A549 (cell line): ENCODE results near the gene ZFHX3. TPM values are rescaled to one million over a fixed set of nuclear protein-coding genes. Genes with fewer than 3 reads are reported as not detected.

ENCODE experiments used
- BHLHE40 ChIP-seq: IDR thresholded peaks from 2 replicates; pipeline ENCODE4 v1.6.1; 2012; ENCODE audit warnings: low read depth, low read length, inconsistent platforms
- CTCF ChIP-seq: fragments of >200 bp; sonication (Bioruptor Twin); formaldehyde crosslinking; IDR thresholded peaks from 3 replicates; pipeline ENCODE4 v1.5.1; 2016
- E2F6 ChIP-seq: IDR thresholded peaks from 2 replicates; pipeline ENCODE4 v1.6.1; 2012; ENCODE audit warnings: low read depth, borderline replicate concordance
- EP300 ChIP-seq, 2 experiments: fragments of >200 bp; sonication (Bioruptor Twin); formaldehyde crosslinking; IDR thresholded peaks; 2 replicates in 1 of 2; 3 replicates in 1 of 2; pipeline ENCODE4 v1.6.1; 2016 to 2017
- FOXS1 ChIP-seq: fragments of 250-450 bp; sonication (Bioruptor Pico); IDR thresholded peaks from 2 replicates; pipeline ENCODE4 v1.5.0; 2020; ENCODE audit warnings: mild to moderate bottlenecking, moderate library complexity
- GATA3 ChIP-seq: IDR thresholded peaks from 2 replicates; pipeline ENCODE4 v1.6.1; 2012; ENCODE audit warnings: borderline replicate concordance
- HDAC2 ChIP-seq: fragments of 200-600 bp; sonication (generic); IDR thresholded peaks from 2 replicates; pipeline ENCODE4 v1.6.1; 2016
- HMGXB4 ChIP-seq: fragments of 250-450 bp; sonication (Bioruptor Pico); IDR thresholded peaks from 2 replicates; pipeline ENCODE4 v1.5.0; 2021; ENCODE audit warnings: mild to moderate bottlenecking, moderate library complexity, borderline replicate concordance
- MAFK ChIP-seq: fragments of 450-650 bp; IDR thresholded peaks from 2 replicates; pipeline ENCODE4 v1.6.1; 2014; ENCODE audit not compliant: partially characterized antibody
- MAZ ChIP-seq: fragments of 150-350 bp; IDR thresholded peaks from 2 replicates; pipeline ENCODE4 v1.6.1; 2014; ENCODE audit warnings: antibody characterized with exemption, low read depth, low read length, borderline replicate concordance
- MYC ChIP-seq: IDR thresholded peaks from 2 replicates; pipeline ENCODE4 v1.6.1; 2012; ENCODE audit warnings: mild to moderate bottlenecking, inconsistent platforms, low read length, improper control_type of control experiment, borderline replicate concordance
- NFE2L2 ChIP-seq: fragments of 150-350 bp; conservative IDR thresholded peaks from 2 replicates; pipeline ENCODE4 v1.6.1; 2014; ENCODE audit warnings: low read length
- PBX3 ChIP-seq: IDR thresholded peaks from 2 replicates; pipeline ENCODE4 v1.6.1; 2012
- POLR2AphosphoS2 ChIP-seq: conservative IDR thresholded peaks from 2 replicates; pipeline ENCODE4 v1.6.1; 2012; ENCODE audit warnings: low read length, improper control_type of control experiment, inconsistent platforms
- RCOR1 ChIP-seq: fragments of 150-350 bp; IDR thresholded peaks from 2 replicates; pipeline ENCODE4 v1.6.1; 2014; ENCODE audit warnings: antibody characterized with exemption, low read length, low read depth
- REST ChIP-seq: fragments of 200-600 bp; sonication (generic); IDR thresholded peaks from 2 replicates; pipeline ENCODE4 v1.6.1; 2016; ENCODE audit warnings: antibody characterized with exemption, mild to moderate bottlenecking, moderate library complexity
- RNF2 ChIP-seq: fragments of 200-600 bp; sonication (generic); IDR thresholded peaks from 2 replicates; pipeline ENCODE4 v1.6.1; 2016; ENCODE audit warnings: low read depth, mild to moderate bottlenecking, antibody characterized with exemption, moderate library complexity, borderline replicate concordance
- ZNF302 ChIP-seq: fragments of 250-450 bp; sonication (Bioruptor Pico); IDR thresholded peaks from 2 replicates; pipeline ENCODE4 v1.9.0; 2021; ENCODE audit warnings: inconsistent platforms, mild to moderate bottlenecking, moderate library complexity
- ZSCAN20 ChIP-seq: fragments of 250-450 bp; sonication (Bioruptor Pico); IDR thresholded peaks from 2 replicates; pipeline ENCODE4 v1.8.0; 2022; ENCODE audit warnings: mild to moderate bottlenecking, moderate library complexity
- polyA plus RNA-seq, 4 experiments: library from polyadenylated mRNA; depleted of rRNA in 3 of 4; stranded (reverse); fragments of >200 nt; fragmentation: RNase III in 1 of 4; extraction: RNeasy Plus Mini Kit Qiagen cat#74134 plus additional on column Dnase treatment in 1 of 4; gene quantifications; 2 replicates in 3 of 4; 3 replicates in 1 of 4; pipeline ENCODE4 v1.2.3, GENCODE V29; 2011 to 2017

The ZFHX3 gene
- polyA plus RNA-seq, 2 of the 4 experiments (the other 2 are of a cell fraction): 3.9 to 6.5 TPM

- TF ChIP-seq ZNF302 (no peak), RCOR1 (no peak), NFE2L2 (no peak), GATA3 (peak; percentile 95), POLR2AphosphoS2 (no peak), HDAC2 (no peak), MAZ (no peak), CTCF (no peak), FOXS1 (CRISPR knock-in tag) (no peak), EP300 (IDR thresholded peaks at IDR 0.05) (peak; percentile 75 to 82; a peak in 3 of 5 replicates), MAFK (no peak), HMGXB4 (CRISPR knock-in tag) (no peak), ZSCAN20 (CRISPR knock-in tag) (0 out of 2 replicates have a peak, but pooled peaks have one; percentile 30), REST (no peak), BHLHE40 (no peak), E2F6 (no peak), MYC (no peak), PBX3 (no peak), RNF2 (no peak)
These were observed 47.4 kb upstream of the ZFHX3 start (continued) for GRCh38 chr16:73095142-73095820.
